HG02973 (cell line): ENCODE measurements around the gene GSX1.
"Not testable (repeated sequence)": the region's sequence is repeated elsewhere in the genome, so short reads cannot be mapped to it uniquely, and the experiment has no call there.

Experiments used
- ATAC-seq: cut with Tn5 transposase; IDR thresholded peaks from one replicate; pipeline ENCODE4 v1.9.1; 2021; ENCODE audit warnings: moderate library complexity; ENCODE audit not compliant: unreplicated experiment

Gene GSX1

GRCh38 chr13:27793507-27794367 is 1.5 kb downstream of the GSX1 start:
- no peak for ATAC-seq

- no peak for ATAC-seq
These were observed 2.0 kb downstream of the GSX1 start for GRCh38 chr13:27794368-27794691.

- ATAC-seq: no peak
These were observed 2.8 kb downstream of the GSX1 start for GRCh38 chr13:27794921-27795717.

GRCh38 chr13:27795718-27796019 is 3.4 kb downstream of the GSX1 start:
- ATAC-seq: no peak

- no peak for ATAC-seq
These were observed 4.4 kb downstream of the GSX1 start for GRCh38 chr13:27796544-27797227.

- ATAC-seq: no peak
These were observed 4.9 kb downstream of the GSX1 start for GRCh38 chr13:27797228-27797624.

GRCh38 chr13:27806744-27807387 is 14.6 kb downstream of the GSX1 start:
- no peak for ATAC-seq

GRCh38 chr13:27808851-27809550 is 16.7 kb downstream of the GSX1 start:
- no peak for ATAC-seq

GRCh38 chr13:27810009-27810408 is 17.7 kb downstream of the GSX1 start:
- ATAC-seq: no peak

GRCh38 chr13:27810461-27810860 is 18.2 kb downstream of the GSX1 start:
- no peak for ATAC-seq

GRCh38 chr13:27813826-27814225 is 21.5 kb downstream of the GSX1 start:
- ATAC-seq: no peak

- not testable (repeated sequence) for ATAC-seq
These were observed 25.5 kb downstream of the GSX1 start for GRCh38 chr13:27817832-27818231.

GRCh38 chr13:27820524-27821482 is 28.5 kb downstream of the GSX1 start:
- no peak for ATAC-seq

- ATAC-seq: no peak
These were observed 29.3 kb downstream of the GSX1 start for GRCh38 chr13:27821566-27821965.

- ATAC-seq: no peak
These were observed 30.1 kb downstream of the GSX1 start for GRCh38 chr13:27822258-27822872.

GRCh38 chr13:27822873-27823311 is 30.6 kb downstream of the GSX1 start:
- ATAC-seq: no peak

- no peak for ATAC-seq
These were observed 31.8 kb downstream of the GSX1 start for GRCh38 chr13:27824121-27824520.

- no peak for ATAC-seq
These were observed 32.8 kb downstream of the GSX1 start for GRCh38 chr13:27825072-27825471.
